Skeletal muscle satellite cell (primary cell): ENCODE results near the gene SEMA6A.
A peak's percentile ranks its signal among the peaks of the same experiment; 100 is the strongest.

Source experiments
- H3K27me3 ChIP-seq: 2 replicates; pipeline ENCODE4 v1.7.0; 2013; ENCODE audit warnings: low read length; ENCODE audit not compliant: control insufficient read depth, insufficient read depth
- H3K36me3 ChIP-seq: 2 replicates; pipeline ENCODE4 v1.7.0; 2013; ENCODE audit warnings: mild to moderate bottlenecking, control low read depth, low read length; ENCODE audit not compliant: insufficient read depth
- H3K4me1 ChIP-seq: 2 replicates; pipeline ENCODE4 v1.7.0; 2013; ENCODE audit warnings: low read length; ENCODE audit not compliant: control insufficient read depth, insufficient read depth
- H3K4me2 ChIP-seq: 2 replicates; pipeline ENCODE4 v1.7.0; 2013; ENCODE audit warnings: mild to moderate bottlenecking, low read length
- H3K4me3 ChIP-seq: 2 replicates; pipeline ENCODE4 v1.7.0; 2013; ENCODE audit warnings: low read length
- H3K9ac ChIP-seq: 2 replicates; pipeline ENCODE4 v1.7.0; 2013; ENCODE audit warnings: mild to moderate bottlenecking, low read depth, low read length, moderate library complexity
- H3K9me3 ChIP-seq: replicated peaks from 2 replicates; pipeline ENCODE4 v1.7.0; 2013; ENCODE audit warnings: mild to moderate bottlenecking, control low read depth, low read length

SEMA6A gene

GRCh38 chr5:116449458-116449857 is 125.2 kb downstream of the SEMA6A start:
- Histone ChIP-seq H3K9ac (no peak overlapping the region), H3K27me3 (no peaks in the 10 kb centered on the region), H3K4me3 (no peak overlapping the region), H3K4me1 (peaks cover 7% of the 10 kb centered on the region), H3K9me3 (no peaks in the 10 kb centered on the region), H3K36me3 (no peaks in the 10 kb centered on the region), H3K4me2 (no peak overlapping the region)

- H3K4me1 ChIP-seq = peaks cover 2% of the 10 kb centered on the region
- H3K4me3 ChIP-seq = no peak overlapping the region
- H3K9ac ChIP-seq = no peak overlapping the region
- H3K27me3 ChIP-seq = no peaks in the 10 kb centered on the region
- H3K4me2 ChIP-seq = no peak overlapping the region
- no peaks in the 10 kb centered on the region for H3K36me3 ChIP-seq
- no peaks in the 10 kb centered on the region for H3K9me3 ChIP-seq
Observed at GRCh38 chr5:116448870-116449427, 125.7 kb downstream of the SEMA6A start.

GRCh38 chr5:116448450-116448849 is 126.2 kb downstream of the SEMA6A start:
- Histone ChIP-seq H3K36me3 (no peaks in the 10 kb centered on the region), H3K4me1 (no peaks in the 10 kb centered on the region), H3K27me3 (no peaks in the 10 kb centered on the region), H3K4me2 (no peak overlapping the region), H3K9me3 (no peaks in the 10 kb centered on the region), H3K4me3 (no peak overlapping the region), H3K9ac (no peak overlapping the region)

- peaks cover 8% of the 10 kb centered on the region for H3K4me1 ChIP-seq
- H3K9me3 ChIP-seq = no peaks in the 10 kb centered on the region
- no peaks in the 10 kb centered on the region for H3K27me3 ChIP-seq
- no peaks in the 10 kb centered on the region for H3K36me3 ChIP-seq
- H3K4me3 ChIP-seq = no peak overlapping the region
- H3K4me2 ChIP-seq = no peak overlapping the region
- H3K9ac ChIP-seq = no peak overlapping the region
Observed at GRCh38 chr5:116446356-116447005, 128.1 kb downstream of the SEMA6A start.

- H3K4me3 ChIP-seq = no peak overlapping the region
- H3K36me3 ChIP-seq = no peaks in the 10 kb centered on the region
- H3K4me1 ChIP-seq = peaks cover 10% of the 10 kb centered on the region
Observed at GRCh38 chr5:116445311-116445710, 129.3 kb downstream of the SEMA6A start.

GRCh38 chr5:116444373-116445295 is 130.0 kb downstream of the SEMA6A start:
- H3K9me3 ChIP-seq = no peaks in the 10 kb centered on the region
- no peaks in the 10 kb centered on the region for H3K27me3 ChIP-seq
- H3K4me1 ChIP-seq = peaks cover 10% of the 10 kb centered on the region
- no peak overlapping the region for H3K4me3 ChIP-seq
- no peak overlapping the region for H3K4me2 ChIP-seq
- H3K9ac ChIP-seq = no peak overlapping the region
- H3K36me3 ChIP-seq = no peaks in the 10 kb centered on the region

More at GRCh38 chr5:116445311-116445710, 129.3 kb downstream of the SEMA6A start:
- H3K4me2 ChIP-seq = no peak overlapping the region
- no peaks in the 10 kb centered on the region for H3K9me3 ChIP-seq
- H3K9ac ChIP-seq = no peak overlapping the region
- no peaks in the 10 kb centered on the region for H3K27me3 ChIP-seq

GRCh38 chr5:116442931-116443551 is 131.6 kb downstream of the SEMA6A start:
- Histone ChIP-seq H3K4me3 (no peak overlapping the region), H3K9me3 (no peaks in the 10 kb centered on the region), H3K4me2 (no peak overlapping the region), H3K27me3 (no peaks in the 10 kb centered on the region), H3K36me3 (no peaks in the 10 kb centered on the region), H3K4me1 (peaks cover 10% of the 10 kb centered on the region), H3K9ac (no peak overlapping the region)

- Histone ChIP-seq H3K36me3 (no peaks in the 10 kb centered on the region), H3K4me3 (no peak overlapping the region), H3K4me1 (peaks cover 10% of the 10 kb centered on the region), H3K27me3 (no peaks in the 10 kb centered on the region), H3K9me3 (no peaks in the 10 kb centered on the region), H3K4me2 (peak overlapping the region; percentile 7), H3K9ac (no peak overlapping the region)
Observed at GRCh38 chr5:116442095-116442534, 132.5 kb downstream of the SEMA6A start.

- Histone ChIP-seq H3K4me3 (no peak overlapping the region), H3K4me1 (peaks cover 10% of the 10 kb centered on the region), H3K27me3 (no peaks in the 10 kb centered on the region), H3K9me3 (no peaks in the 10 kb centered on the region), H3K9ac (no peak overlapping the region), H3K4me2 (no peak overlapping the region), H3K36me3 (no peaks in the 10 kb centered on the region)
Observed at GRCh38 chr5:116441223-116441622, 133.4 kb downstream of the SEMA6A start.

GRCh38 chr5:116440457-116441001 is 134.1 kb downstream of the SEMA6A start:
- no peak overlapping the region for H3K4me3 ChIP-seq
- no peaks in the 10 kb centered on the region for H3K27me3 ChIP-seq
- H3K4me1 ChIP-seq = peaks cover 10% of the 10 kb centered on the region
- H3K36me3 ChIP-seq = no peaks in the 10 kb centered on the region
- H3K9ac ChIP-seq = no peak overlapping the region
- H3K4me2 ChIP-seq = no peak overlapping the region
- no peaks in the 10 kb centered on the region for H3K9me3 ChIP-seq

GRCh38 chr5:116439905-116440304 is 134.7 kb downstream of the SEMA6A start:
- Histone ChIP-seq H3K4me2 (no peak overlapping the region), H3K4me3 (no peak overlapping the region), H3K9me3 (no peaks in the 10 kb centered on the region), H3K9ac (no peak overlapping the region), H3K36me3 (no peaks in the 10 kb centered on the region), H3K4me1 (peaks cover 10% of the 10 kb centered on the region), H3K27me3 (no peaks in the 10 kb centered on the region)
